OCI-LY1 (cell line): ENCODE data around the gene SARS1.

Experiments
- H2AFZ ChIP-seq: fragments of 200-600 bp; sonication (generic), shearing (Covaris generic); 2 replicates; pipeline ENCODE4 v1.6.0; 2014; ENCODE audit warnings: antibody characterized with exemption, mild to moderate bottlenecking, low read length
- H3F3A ChIP-seq: fragments of 200-600 bp; sonication (generic), shearing (Covaris generic); 2 replicates; pipeline ENCODE4 v1.6.0; 2014; ENCODE audit warnings: mild to moderate bottlenecking, antibody characterized with exemption, low read length, moderate library complexity; ENCODE audit not compliant: insufficient read depth
- H3K27ac ChIP-seq: fragments of 200-600 bp; sonication (generic); 2 replicates; pipeline ENCODE4 v1.5.1; 2014; ENCODE audit warnings: low read length, mixed run types, mild to moderate bottlenecking, low read depth; ENCODE audit not compliant: poor library complexity, severe bottlenecking
- H3K27me3 ChIP-seq: fragments of 200-600 bp; sonication (generic); 2 replicates; pipeline ENCODE4 v1.6.0; 2014; ENCODE audit warnings: antibody characterized with exemption, mild to moderate bottlenecking, low read length, moderate library complexity; ENCODE audit not compliant: insufficient read depth
- H3K36me3 ChIP-seq: fragments of 200-600 bp; sonication (generic); 2 replicates; pipeline ENCODE4 v1.6.1; 2014; ENCODE audit warnings: mild to moderate bottlenecking, antibody characterized with exemption, low read length, moderate library complexity, mixed read lengths; ENCODE audit not compliant: insufficient read depth
- H3K4me1 ChIP-seq: fragments of 200-600 bp; sonication (generic); 2 replicates; pipeline ENCODE4 v1.5.1; 2014; ENCODE audit warnings: mild to moderate bottlenecking, low read length, moderate library complexity; ENCODE audit not compliant: insufficient read depth, severe bottlenecking
- H3K4me2 ChIP-seq: fragments of 200-600 bp; sonication (generic), shearing (Covaris generic); 2 replicates; pipeline ENCODE4 v1.6.1; 2014; ENCODE audit warnings: low read length
- H3K4me3 ChIP-seq: fragments of 200-600 bp; sonication (generic); 2 replicates; pipeline ENCODE4 v1.5.1; 2014; ENCODE audit warnings: low read length, low read depth, mild to moderate bottlenecking, mixed read lengths; ENCODE audit not compliant: poor library complexity, severe bottlenecking
- H3K79me2 ChIP-seq: fragments of 200-600 bp; shearing (Covaris generic); 2 replicates; pipeline ENCODE4 v1.6.1; 2016; ENCODE audit warnings: mixed run types, low read length, mixed read lengths; ENCODE audit not compliant: insufficient read depth
- H3K9ac ChIP-seq: fragments of 200-600 bp; sonication (generic), shearing (Covaris generic); 2 replicates; pipeline ENCODE4 v1.6.1; 2014; ENCODE audit warnings: mild to moderate bottlenecking, low read length, mixed read lengths
- H3K9me2 ChIP-seq: fragments of 200-600 bp; sonication (generic), shearing (Covaris generic); 2 replicates; pipeline ENCODE4 v1.6.1; 2014; ENCODE audit warnings: low read depth, mild to moderate bottlenecking, low read length, mixed read lengths
- H3K9me3 ChIP-seq: fragments of 200-600 bp; shearing (Covaris generic); 2 replicates; pipeline ENCODE4 v1.6.1; 2014; ENCODE audit warnings: low read length, mixed read lengths
- H4K20me1 ChIP-seq: fragments of 200-600 bp; sonication (generic), shearing (Covaris generic); 2 replicates; pipeline ENCODE4 v1.6.0; 2016; ENCODE audit warnings: mild to moderate bottlenecking, low read length; ENCODE audit not compliant: insufficient read depth
- CTCF ChIP-seq: fragments of 200-600 bp; sonication (generic), shearing (Covaris generic); IDR thresholded peaks from 2 replicates; pipeline ENCODE4 v1.5.1; 2017; ENCODE audit warnings: mild to moderate bottlenecking, antibody characterized with exemption, low read length, moderate library complexity, mixed read lengths
- EZH2 ChIP-seq: fragments of 200-600 bp; sonication (generic), shearing (Covaris generic); IDR thresholded peaks from 2 replicates; pipeline ENCODE4 v1.8.0; 2017; ENCODE audit warnings: borderline replicate concordance, mixed run types, mild to moderate bottlenecking, antibody characterized with exemption, low read length, moderate library complexity, mixed read lengths

Gene SARS1

GRCh38 chr1:109181085-109181806, 32.5 kb upstream of the SARS1 start:
- no peak overlapping the region for H3K9ac ChIP-seq
- H3K27me3 ChIP-seq: no peaks in the 10 kb centered on the region
- no peak overlapping the region for H3K4me3 ChIP-seq
- H3K4me1 ChIP-seq: no peaks in the 10 kb centered on the region
- H3K79me2 ChIP-seq: no peaks in the 10 kb centered on the region
- no peak overlapping the region for H3K27ac ChIP-seq
- H3K9me3 ChIP-seq: no peaks in the 10 kb centered on the region
- no peak overlapping the region for H2AFZ ChIP-seq
- no peaks in the 10 kb centered on the region for H3F3A ChIP-seq
- no peak overlapping the region for H3K4me2 ChIP-seq
- no peaks in the 10 kb centered on the region for H4K20me1 ChIP-seq
- peaks cover 2% of the 10 kb centered on the region for H3K36me3 ChIP-seq
- TF ChIP-seq EZH2: no peak
- TF ChIP-seq CTCF: no peak
- no peaks in the 10 kb centered on the region for H3K9me2 ChIP-seq

GRCh38 chr1:109181807-109182163, 31.9 kb upstream of the SARS1 start:
- H2AFZ ChIP-seq: no peak overlapping the region
- H3K4me3 ChIP-seq: no peak overlapping the region
- H3K9me2 ChIP-seq: no peaks in the 10 kb centered on the region
- H3K79me2 ChIP-seq: no peaks in the 10 kb centered on the region
- H3K9me3 ChIP-seq: no peaks in the 10 kb centered on the region
- no peak overlapping the region for H3K27ac ChIP-seq
- no peak overlapping the region for H3K4me2 ChIP-seq
- H4K20me1 ChIP-seq: no peaks in the 10 kb centered on the region
- H3K36me3 ChIP-seq: no peaks in the 10 kb centered on the region
- H3K9ac ChIP-seq: no peak overlapping the region
- H3K4me1 ChIP-seq: no peaks in the 10 kb centered on the region
- no peak for TF ChIP-seq CTCF
- TF ChIP-seq EZH2: no peak
- H3F3A ChIP-seq: no peaks in the 10 kb centered on the region
- H3K27me3 ChIP-seq: no peaks in the 10 kb centered on the region

GRCh38 chr1:109183058-109183738, 30.5 kb upstream of the SARS1 start:
- H3K9me2 ChIP-seq: no peaks in the 10 kb centered on the region
- H3K4me1 ChIP-seq: no peaks in the 10 kb centered on the region
- TF ChIP-seq EZH2: no peak

More at GRCh38 chr1:109183058-109183738, 30.5 kb upstream of the SARS1 start:
- Histone ChIP-seq H3K9ac (no peak overlapping the region), H3K4me2 (no peak overlapping the region), H3K9me3 (no peaks in the 10 kb centered on the region), H3K27ac (no peak overlapping the region), H3K4me3 (no peak overlapping the region), H3K27me3 (no peaks in the 10 kb centered on the region), H2AFZ (no peak overlapping the region), H3F3A (no peaks in the 10 kb centered on the region), H3K36me3 (no peaks in the 10 kb centered on the region), H3K79me2 (no peaks in the 10 kb centered on the region), H4K20me1 (no peaks in the 10 kb centered on the region)
